Measurements from ENCODE around the gene MGRN1.

The MGRN1 gene

DNA sequence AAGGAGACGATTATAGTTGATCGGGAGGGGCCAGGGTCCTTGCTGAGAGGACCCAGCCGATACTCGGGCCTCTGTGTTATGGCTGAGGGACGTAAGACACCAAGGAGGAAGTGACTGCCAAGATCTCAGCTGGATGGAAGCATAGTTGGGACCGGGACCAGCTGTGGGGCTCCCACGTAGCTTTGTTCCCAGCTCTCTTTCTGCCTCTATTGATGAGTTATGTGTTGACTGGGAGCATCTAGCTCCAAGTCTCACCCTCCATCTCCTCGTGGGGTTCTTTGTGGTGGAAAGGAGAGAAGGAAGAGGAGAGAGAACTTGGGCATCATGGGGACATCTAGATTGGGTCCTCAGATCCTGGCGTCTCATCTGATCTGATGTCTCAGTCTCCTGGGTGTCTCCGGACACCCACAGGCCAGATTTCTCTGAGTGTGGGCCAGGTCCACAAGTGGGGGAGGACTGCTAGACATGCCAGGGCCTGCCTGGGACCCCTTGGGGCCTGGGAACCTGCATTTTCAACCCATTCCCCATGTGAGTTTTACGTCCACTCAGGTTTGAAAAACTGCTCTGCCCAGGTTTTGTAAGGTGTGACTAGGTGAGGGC lies 1.0 kb downstream of the MGRN1 start:
- no peak for DNase-seq

- DNase-seq: no peak
Measured at GRCh38 chr16:4626396-4626795, 1.8 kb downstream of the MGRN1 start.

DNA sequence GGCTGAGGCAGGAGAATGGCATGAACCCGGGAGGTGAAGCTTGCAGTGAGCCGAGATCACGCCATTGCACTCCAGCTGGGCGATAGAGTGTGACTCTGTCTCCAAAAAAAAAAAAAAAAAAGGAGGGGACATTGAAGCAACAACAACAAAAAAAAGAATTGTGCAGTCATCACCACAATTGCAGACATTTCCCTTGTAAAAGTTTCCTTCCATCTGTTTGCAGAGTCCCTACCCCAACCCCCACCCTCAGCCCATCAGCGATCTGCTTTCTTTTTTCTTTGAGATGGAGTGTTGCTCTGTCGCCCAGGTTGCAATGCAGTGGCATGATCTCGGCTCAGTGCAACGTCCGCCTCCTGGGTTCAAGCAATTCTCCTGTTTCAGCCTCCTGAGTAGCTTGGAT lies 3.7 kb downstream of the MGRN1 start:
- DNase-seq: no peak

- no peak for DNase-seq
Measured at GRCh38 chr16:4631444-4631843, 6.8 kb downstream of the MGRN1 start.

- DNase-seq: no peak
Measured at GRCh38 chr16:4633910-4634635, 9.4 kb downstream of the MGRN1 start.

- no peak for DNase-seq
Measured at GRCh38 chr16:4634768-4635167, 10.1 kb downstream of the MGRN1 start.

DNA sequence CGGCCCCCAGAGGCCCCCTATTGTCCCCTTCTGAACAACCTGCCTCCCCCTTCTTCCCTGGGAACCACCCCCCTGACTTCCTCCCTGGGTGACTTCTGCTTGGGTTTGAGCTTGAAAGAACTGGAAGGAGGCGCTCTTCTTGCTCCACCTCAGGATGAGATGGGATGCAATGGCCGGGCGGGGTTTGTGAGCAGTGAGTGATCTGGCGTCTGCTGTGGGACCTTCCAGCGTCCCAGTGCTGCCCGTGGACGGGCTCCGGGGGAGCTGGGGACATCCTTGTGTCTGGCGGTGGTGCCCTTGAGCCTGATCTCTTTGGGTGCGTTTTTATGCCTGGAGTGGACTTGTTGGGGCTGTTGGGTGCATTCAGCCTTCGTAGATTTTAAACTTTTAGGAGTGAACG lies 11.6 kb downstream of the MGRN1 start:
- DNase-seq: no peak

DNA sequence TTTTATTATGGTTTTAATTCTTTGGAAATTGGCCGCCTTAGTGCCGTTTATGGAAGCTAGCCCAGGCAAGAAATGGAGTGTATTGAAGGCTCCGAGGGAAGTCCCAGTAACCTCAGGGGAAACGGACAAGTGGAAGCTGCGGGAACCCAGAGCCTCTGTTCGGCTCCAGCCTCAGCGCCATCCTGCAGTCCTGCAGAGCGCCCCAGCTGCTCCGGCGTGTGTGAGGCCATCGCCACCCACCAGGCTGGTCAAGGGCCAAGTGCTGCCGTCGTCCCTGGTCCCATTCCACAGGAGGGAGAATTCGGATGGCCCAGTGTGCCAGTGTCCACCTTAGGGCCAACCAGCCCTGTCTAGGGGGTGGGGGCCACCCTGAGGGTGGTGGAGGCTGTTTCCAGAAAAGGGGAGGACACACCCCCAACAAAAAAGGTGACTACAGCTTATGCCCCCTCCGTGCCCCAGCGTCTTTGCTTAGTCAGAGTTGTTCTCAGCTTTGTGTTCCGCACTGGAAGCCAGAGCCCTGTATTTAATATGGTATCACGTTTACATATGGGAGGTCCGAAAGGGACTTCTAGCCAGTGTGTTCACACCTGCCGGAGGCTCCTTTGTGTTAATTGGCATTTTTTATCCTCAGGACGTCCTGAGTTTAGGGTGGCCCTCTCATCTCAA lies 13.0 kb downstream of the MGRN1 start:
- no peak for DNase-seq

- no peak for DNase-seq
Measured at GRCh38 chr16:4639899-4640509, 15.4 kb downstream of the MGRN1 start.

GRCh38 chr16:4640572-4641305 lies 16.1 kb downstream of the MGRN1 start:
- DNase-seq: no peak

- no peak for DNase-seq
Measured at GRCh38 chr16:4641306-4641687, 16.7 kb downstream of the MGRN1 start.

DNA sequence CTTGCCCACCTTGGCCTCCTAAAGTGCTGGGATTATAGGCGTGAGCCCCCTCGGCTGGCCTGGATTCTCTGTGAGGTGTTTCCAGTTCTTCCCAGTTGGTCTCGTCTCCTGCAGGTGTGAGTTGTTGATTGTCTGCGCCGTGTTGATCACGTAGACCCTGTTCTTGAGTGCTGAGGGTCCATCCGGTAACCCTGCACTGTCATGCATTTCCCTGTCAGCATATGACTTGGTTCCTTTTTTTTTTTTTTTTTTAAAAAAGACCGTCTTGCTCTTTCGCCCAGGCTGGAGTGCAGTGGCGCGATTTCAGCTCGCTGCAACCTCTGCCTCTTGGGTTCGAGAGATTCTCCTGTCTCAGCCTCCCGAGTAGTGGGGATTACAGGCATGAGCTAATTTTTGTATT lies 17.3 kb downstream of the MGRN1 start:
- no peak for DNase-seq

- no peak for DNase-seq
Measured at GRCh38 chr16:4646773-4647643, 22.4 kb downstream of the MGRN1 start.

DNA sequence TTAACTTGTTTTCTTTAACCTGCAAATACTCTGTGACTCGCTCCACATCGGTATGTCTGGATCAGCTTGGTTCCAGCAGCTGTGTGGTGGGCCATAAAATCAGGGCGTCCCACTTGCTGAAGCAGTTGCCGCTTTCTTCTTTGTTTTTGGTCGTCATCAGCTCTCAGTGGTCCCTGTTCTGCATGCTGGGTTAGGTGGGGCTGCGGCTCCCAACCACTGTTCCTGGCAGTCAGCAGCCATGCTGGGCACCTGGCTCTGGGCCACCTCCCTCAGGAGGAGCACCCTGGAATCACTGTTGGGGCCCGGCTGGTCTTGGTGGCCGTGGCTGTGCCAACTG lies 23.0 kb downstream of the MGRN1 start:
- DNase-seq: no peak

DNA sequence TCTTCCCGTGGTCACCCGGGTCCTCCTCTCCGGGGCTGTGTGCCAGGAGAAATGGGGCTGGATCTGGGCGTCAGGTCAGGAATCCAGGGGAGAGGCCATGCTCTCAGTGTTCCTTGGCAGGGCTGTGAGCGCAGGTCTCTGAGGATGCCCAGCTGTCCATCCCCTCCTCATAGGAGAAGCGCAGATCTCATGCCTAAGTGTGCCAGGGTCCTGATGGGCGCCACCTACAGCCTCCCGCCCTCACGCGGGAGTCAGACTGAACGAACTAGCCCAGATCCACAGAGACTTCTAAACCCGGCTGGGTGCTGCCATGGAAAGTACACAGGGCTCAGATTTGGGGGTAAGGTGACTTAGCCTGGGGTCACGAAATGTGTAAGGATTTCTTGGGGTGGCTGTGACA lies 24.3 kb downstream of the MGRN1 start:
- peak; percentile 48 for DNase-seq

- no peak for DNase-seq
Measured at GRCh38 chr16:4649744-4650442, 25.3 kb downstream of the MGRN1 start.

DNA sequence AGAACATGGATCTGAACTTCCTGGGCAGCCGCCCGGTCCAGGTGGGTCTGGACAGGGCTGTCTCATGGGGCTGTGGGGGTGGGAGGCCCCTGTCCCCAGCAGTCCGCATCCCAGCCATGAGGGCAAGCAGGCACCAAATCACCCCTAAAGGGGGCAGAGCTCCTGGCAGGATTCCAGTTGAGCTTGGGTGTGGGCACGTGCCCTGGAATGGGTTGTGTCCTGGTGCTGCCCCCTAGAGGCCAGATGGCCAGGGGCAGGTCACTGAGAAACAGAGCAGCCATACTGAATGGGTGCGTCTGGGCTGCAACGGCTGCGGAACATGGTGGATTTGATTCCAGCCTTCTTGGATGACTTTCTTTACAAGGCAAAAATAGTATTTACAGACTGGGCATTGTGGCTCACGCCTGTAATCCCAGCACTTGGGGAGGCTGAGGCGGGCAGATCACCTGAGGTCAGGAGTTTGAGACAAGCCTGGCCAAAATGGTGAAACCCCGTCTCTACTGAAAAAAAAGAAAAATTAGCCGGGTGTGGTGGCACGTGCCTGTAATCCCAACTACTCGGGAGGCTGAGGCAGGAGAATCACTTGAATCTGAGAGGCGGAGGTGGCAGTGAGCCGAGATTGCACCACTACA lies 25.9 kb downstream of the MGRN1 start:
- DNase-seq: peak; percentile 87

- DNase-seq: no peak
Measured at GRCh38 chr16:4651827-4652226, 27.2 kb downstream of the MGRN1 start.

GRCh38 chr16:4652561-4652960 lies 27.9 kb downstream of the MGRN1 start:
- DNase-seq: no peak

GRCh38 chr16:4654011-4654963 lies 29.7 kb downstream of the MGRN1 start:
- DNase-seq: no peak

Measured in stimulated activated CD4-positive, alpha-beta T cell treated with anti-CD3 and anti-CD28 coated beads, Interleukin-15, amount 100 ng/mL, for 24 hours (primary cell).